Middle frontal gyrus (tissue), 1 donor: ENCODE results near the gene AKR1C8.

Experiments used
- DNase-seq: peaks from one replicate; pipeline ENCODE4 v3.0.0-alpha.2; 2015; ENCODE audit warnings: low spot score; ENCODE audit errors: extremely low spot score

The AKR1C8 gene

GRCh38 chr10:5108658-5109416, 76.1 kb downstream of the AKR1C8 start:
- no peak for DNase-seq

- DNase-seq = no peak
Measured at GRCh38 chr10:5107860-5108526, 77.0 kb downstream of the AKR1C8 start.

GRCh38 chr10:5106553-5106952, 78.4 kb downstream of the AKR1C8 start:
- no peak for DNase-seq

- DNase-seq = no peak
Measured at GRCh38 chr10:5105626-5106025, 79.3 kb downstream of the AKR1C8 start.
